Activated T-helper 1 cell treated with Interleukin-2 at 50 U/mL for 16 hours (primary cell): ENCODE measurements around the gene ALOX15B.
"Not testable (repeated sequence)": the region's sequence is repeated elsewhere in the genome, so short reads cannot be mapped to it uniquely, and the experiment has no call there.

ENCODE experiments used
- DNase-seq: peaks from one replicate; pipeline ENCODE4 v3.0.0-alpha.2; 2020; ENCODE audit warnings: low read depth

Gene ALOX15B

GRCh38 chr17:8041249-8041928 lies 2.5 kb downstream of the ALOX15B start:
- no peak for DNase-seq

GRCh38 chr17:8041979-8042378 lies 3.1 kb downstream of the ALOX15B start:
- no peak for DNase-seq

GRCh38 chr17:8044819-8045810 lies 6.3 kb downstream of the ALOX15B start:
- DNase-seq, result no peak

GRCh38 chr17:8046306-8046928 lies 7.6 kb downstream of the ALOX15B start:
- no peak for DNase-seq

- no peak for DNase-seq
These were observed 8.3 kb downstream of the ALOX15B start for GRCh38 chr17:8046929-8047768.

GRCh38 chr17:8047769-8048110 lies 8.9 kb downstream of the ALOX15B start:
- DNase-seq, result no peak

GRCh38 chr17:8048236-8048635 lies 9.4 kb downstream of the ALOX15B start:
- no peak for DNase-seq

GRCh38 chr17:8048736-8049135 lies 9.9 kb downstream of the ALOX15B start:
- DNase-seq, result no peak

GRCh38 chr17:8051831-8052230 lies 13.0 kb downstream of the ALOX15B start:
- DNase-seq, result no peak

- no peak for DNase-seq
These were observed 13.7 kb downstream of the ALOX15B start for GRCh38 chr17:8052256-8053252.

- DNase-seq, result no peak
These were observed 14.7 kb downstream of the ALOX15B start for GRCh38 chr17:8053600-8053999.

GRCh38 chr17:8055851-8056231 lies 17.0 kb downstream of the ALOX15B start:
- DNase-seq, result no peak

- DNase-seq, result no peak
These were observed 17.5 kb downstream of the ALOX15B start for GRCh38 chr17:8056232-8056975.

- no peak for DNase-seq
These were observed 18.2 kb downstream of the ALOX15B start for GRCh38 chr17:8056976-8057625.

GRCh38 chr17:8057691-8058114 lies 18.8 kb downstream of the ALOX15B start:
- DNase-seq, result no peak

- DNase-seq, result no peak
These were observed 20.3 kb downstream of the ALOX15B start for GRCh38 chr17:8059131-8059530.

GRCh38 chr17:8060274-8060673 lies 21.4 kb downstream of the ALOX15B start:
- DNase-seq, result peak; percentile 28

GRCh38 chr17:8061851-8062250 lies 23.0 kb downstream of the ALOX15B start:
- not testable (repeated sequence) for DNase-seq

GRCh38 chr17:8062435-8062806 lies 23.6 kb downstream of the ALOX15B start:
- DNase-seq, result no peak
